GM23338 (cell line): Measurements from ENCODE around the gene PPP2R1A. TPM values are rescaled to one million over a fixed set of nuclear protein-coding genes. Genes with fewer than 3 reads are reported as not detected.

Source experiments
- ATAC-seq: fragments of 200-7000 bp; cut with Tn5 transposase; 3 replicates; pipeline ENCODE4 v1.9.1; 2020
- DNase-seq: peaks from one replicate; pipeline ENCODE4 v3.0.0-alpha.2; 2015; ENCODE audit warnings: low spot score
- H2AFZ ChIP-seq: fragments of 200-600 bp; sonication (generic); 2 replicates; pipeline ENCODE4 v1.8.0; 2016; ENCODE audit warnings: antibody characterized with exemption, mild to moderate bottlenecking, moderate library complexity
- H3F3A ChIP-seq: fragments of 200-600 bp; sonication (generic); replicated peaks from 2 replicates; pipeline ENCODE4 v1.8.0; 2017; ENCODE audit warnings: antibody characterized with exemption, mixed run types, low read depth
- H3K27ac ChIP-seq: fragments of 200-600 bp; sonication (generic); 2 replicates; pipeline ENCODE4 v1.6.1; 2016; ENCODE audit warnings: low read depth
- H3K27me3 ChIP-seq: fragments of 200-600 bp; sonication (generic); 2 replicates; pipeline ENCODE4 v1.8.0; 2016; ENCODE audit warnings: mild to moderate bottlenecking, mixed run types, moderate library complexity; ENCODE audit not compliant: insufficient read depth
- H3K36me3 ChIP-seq: fragments of 200-600 bp; sonication (generic); 2 replicates; pipeline ENCODE4 v1.8.0; 2016; ENCODE audit warnings: mild to moderate bottlenecking; ENCODE audit not compliant: insufficient read depth
- H3K4me1 ChIP-seq: fragments of 200-600 bp; sonication (generic); 2 replicates; pipeline ENCODE4 v1.8.0; 2016; ENCODE audit warnings: mild to moderate bottlenecking, moderate library complexity; ENCODE audit not compliant: insufficient read depth
- H3K4me2 ChIP-seq: fragments of 200-600 bp; sonication (generic); 2 replicates; pipeline ENCODE4 v1.7.1; 2017; ENCODE audit warnings: mixed run types
- H3K4me3 ChIP-seq: fragments of 200-600 bp; sonication (generic); 2 replicates; pipeline ENCODE4 v1.6.1; 2016; ENCODE audit warnings: mixed run types
- H3K79me2 ChIP-seq: fragments of 200-600 bp; sonication (generic); replicated peaks from 2 replicates; pipeline ENCODE4 v1.8.0; 2017; ENCODE audit warnings: mild to moderate bottlenecking; ENCODE audit not compliant: insufficient read depth
- H3K9me2 ChIP-seq: fragments of 200-600 bp; sonication (generic); 2 replicates; pipeline ENCODE4 v1.8.0; 2017; ENCODE audit not compliant: insufficient read depth
- H4K20me1 ChIP-seq: fragments of 200-600 bp; sonication (generic); replicated peaks from 2 replicates; pipeline ENCODE4 v1.8.0; 2017; ENCODE audit warnings: mild to moderate bottlenecking; ENCODE audit not compliant: insufficient read depth
- H3K27ac Mint-ChIP-seq: 2 replicates; pipeline ENCODE4 v1.8.0; 2020; ENCODE audit warnings: inconsistent platforms, mild to moderate bottlenecking, moderate library complexity, mixed read lengths
- H3K27me3 Mint-ChIP-seq: 3 replicates; pipeline ENCODE4 v1.8.0; 2022; ENCODE audit warnings: low read depth, mild to moderate bottlenecking, moderate library complexity, mixed read lengths, inconsistent platforms; ENCODE audit not compliant: insufficient read depth, poor library complexity
- H3K36me3 Mint-ChIP-seq: 3 replicates; pipeline ENCODE4 v1.8.0; 2021; ENCODE audit warnings: low read depth, mild to moderate bottlenecking, inconsistent platforms, moderate library complexity, mixed read lengths
- H3K4me1 Mint-ChIP-seq: 3 replicates; pipeline ENCODE4 v1.8.0; 2020; ENCODE audit warnings: mild to moderate bottlenecking, inconsistent platforms, mixed read lengths
- H3K4me3 Mint-ChIP-seq: 3 replicates; pipeline ENCODE4 v1.8.0; 2021; ENCODE audit warnings: moderate library complexity, mild to moderate bottlenecking, inconsistent platforms, mixed read lengths
- H3K9me3 Mint-ChIP-seq: 3 replicates; pipeline ENCODE4 v1.8.0; 2020; ENCODE audit warnings: moderate library complexity, mild to moderate bottlenecking, inconsistent platforms, mixed read lengths
- CREB1 ChIP-seq: fragments of 250-450 bp; sonication (Bioruptor Pico); IDR thresholded peaks from 2 replicates; pipeline ENCODE4 v1.5.0; 2020; ENCODE audit warnings: low read depth, mild to moderate bottlenecking, moderate library complexity
- JUNB ChIP-seq: IDR thresholded peaks from one replicate; pipeline ENCODE4 v1.6.1; 2016; ENCODE audit warnings: antibody characterized with exemption; ENCODE audit not compliant: unreplicated experiment
- POLR2AphosphoS5 ChIP-seq: IDR thresholded peaks from 2 replicates; pipeline ENCODE4 v1.6.1; 2016; ENCODE audit warnings: antibody characterized with exemption, low read depth
- REST ChIP-seq: IDR thresholded peaks from one replicate; pipeline ENCODE4 v1.6.1; 2018; ENCODE audit warnings: antibody characterized with exemption; ENCODE audit not compliant: unreplicated experiment
- ZNF331 ChIP-seq: fragments of 250-450 bp; sonication (Bioruptor Pico); IDR thresholded peaks from 2 replicates; pipeline ENCODE4 v1.5.0; 2020; ENCODE audit warnings: low read depth, mild to moderate bottlenecking, moderate library complexity
- polyA plus RNA-seq: library from polyadenylated mRNA; unstranded; fragments of >200 nt; fragmentation: Nextera tagmentation; extraction: Ambion mirVana; gene quantifications from 2 replicates; pipeline ENCODE4 v1.2.1, GENCODE V29; 2016
- total RNA-seq: library from RNA; depleted of rRNA; stranded (reverse); fragments of >200 nt; shearing (Covaris generic); gene quantifications from 2 replicates; pipeline ENCODE4 v1.2.3, GENCODE V29; 2014
- TF ChIP-seq, protein P1 (sequence below), 2 experiments: fragments of 200-600 bp in 1 of 2; sonication (generic) in 1 of 2; conservative IDR thresholded peaks; 2 replicates each; pipeline versions ENCODE4 v1.5.1 to v1.6.1; 2016 to 2017; ENCODE audit warnings: antibody characterized with exemption in 2 of 2, low read depth in 2 of 2, mild to moderate bottlenecking in 2 of 2, moderate library complexity in 1 of 2
- TF ChIP-seq, protein P2 (sequence below): fragments of 250-450 bp; sonication (Bioruptor Pico); IDR thresholded peaks from 2 replicates; pipeline ENCODE4 v1.5.0; 2020; ENCODE audit warnings: mild to moderate bottlenecking, moderate library complexity

Gene PPP2R1A
- total and polyA plus RNA-seq, 2 experiments from 2014 or later = 212 to 381 TPM

DNA sequence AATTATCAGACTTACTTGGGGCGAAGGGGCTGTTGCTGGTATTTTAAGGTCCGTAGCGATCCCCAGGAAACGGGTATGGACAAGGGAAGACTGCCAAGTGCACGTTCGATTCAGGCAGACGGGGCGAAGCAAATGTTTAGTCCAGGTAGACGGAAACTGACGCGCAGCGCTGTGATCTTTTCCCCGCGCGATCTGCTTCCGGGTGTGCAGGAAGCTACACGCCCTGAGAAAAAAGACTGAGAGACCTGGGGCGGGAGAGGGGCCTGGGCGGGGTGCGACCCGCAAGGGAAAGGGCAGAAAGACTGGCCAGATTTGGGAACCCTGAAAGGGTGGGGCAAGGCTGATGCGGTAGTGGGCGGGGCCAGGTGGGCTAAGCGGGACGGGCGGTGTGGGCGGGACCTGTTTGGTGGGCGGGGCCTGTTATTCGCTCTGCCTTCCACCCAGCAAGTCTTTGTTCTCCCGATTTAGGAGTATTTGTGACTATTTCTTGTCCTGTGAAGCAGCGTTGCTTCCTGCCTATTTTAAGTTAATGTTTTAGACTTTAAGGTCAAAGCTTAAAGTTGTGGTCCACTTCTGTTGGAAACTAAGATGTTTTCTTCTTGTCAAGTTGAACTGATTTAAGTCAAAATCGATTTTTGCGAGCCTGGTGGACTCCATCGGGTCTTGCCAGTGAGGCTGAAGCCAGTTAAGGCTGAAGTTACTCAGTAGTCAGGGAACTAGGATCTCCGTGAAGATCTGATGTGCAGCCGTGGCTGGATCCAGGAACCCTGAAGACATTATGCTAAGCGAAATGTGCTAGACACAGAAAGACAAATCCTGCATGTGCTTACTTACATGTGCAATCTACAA, 18.3 kb upstream of the PPP2R1A start, which contains the start of gene ZNF836:
ZNF836 (minus strand) TSS at position 301 of the 849 bp plus-strand sequence. CDS start 3,549 bp downstream, outside the sequence.
- H3K27ac Mint-ChIP-seq = peak within 1 kb of the TSS; percentile 83; the same call in 1 of the 2 replicates
- peaks cover 6% of the 10 kb centered on the region for H3K4me1 ChIP-seq
- no peaks in the 10 kb centered on the region; the same call in 1 of the 2 replicates for H3K9me2 ChIP-seq
- H3K36me3 Mint-ChIP-seq = peaks cover 26% of the 10 kb centered on the region
- ATAC-seq = peak; percentile 85
- peaks cover 4% of the 10 kb centered on the region; the same call in 1 of the 2 replicates for H3F3A ChIP-seq
- peak within 1 kb of the TSS; percentile 98 for H2AFZ ChIP-seq
- peak within 1 kb of the TSS; percentile 100 for H3K4me2 ChIP-seq
- DNase-seq = peak; percentile 96
- H3K27ac ChIP-seq = peak within 1 kb of the TSS; percentile 30; the same call in 1 of the 2 replicates
- H3K27me3 ChIP-seq = peaks cover 11% of the 10 kb centered on the region; the same call in 1 of the 2 replicates
- peaks cover 16% of the 10 kb centered on the region for H3K4me1 Mint-ChIP-seq
- H3K79me2 ChIP-seq = 0 out of 2 replicates have a peak, but pooled peaks cover 3% of the 10 kb centered on the region
- peak within 1 kb of the TSS; percentile 92 for H3K4me3 Mint-ChIP-seq
- peaks cover 8% of the 10 kb centered on the region for H3K36me3 ChIP-seq
- TF ChIP-seq, protein P1, sequence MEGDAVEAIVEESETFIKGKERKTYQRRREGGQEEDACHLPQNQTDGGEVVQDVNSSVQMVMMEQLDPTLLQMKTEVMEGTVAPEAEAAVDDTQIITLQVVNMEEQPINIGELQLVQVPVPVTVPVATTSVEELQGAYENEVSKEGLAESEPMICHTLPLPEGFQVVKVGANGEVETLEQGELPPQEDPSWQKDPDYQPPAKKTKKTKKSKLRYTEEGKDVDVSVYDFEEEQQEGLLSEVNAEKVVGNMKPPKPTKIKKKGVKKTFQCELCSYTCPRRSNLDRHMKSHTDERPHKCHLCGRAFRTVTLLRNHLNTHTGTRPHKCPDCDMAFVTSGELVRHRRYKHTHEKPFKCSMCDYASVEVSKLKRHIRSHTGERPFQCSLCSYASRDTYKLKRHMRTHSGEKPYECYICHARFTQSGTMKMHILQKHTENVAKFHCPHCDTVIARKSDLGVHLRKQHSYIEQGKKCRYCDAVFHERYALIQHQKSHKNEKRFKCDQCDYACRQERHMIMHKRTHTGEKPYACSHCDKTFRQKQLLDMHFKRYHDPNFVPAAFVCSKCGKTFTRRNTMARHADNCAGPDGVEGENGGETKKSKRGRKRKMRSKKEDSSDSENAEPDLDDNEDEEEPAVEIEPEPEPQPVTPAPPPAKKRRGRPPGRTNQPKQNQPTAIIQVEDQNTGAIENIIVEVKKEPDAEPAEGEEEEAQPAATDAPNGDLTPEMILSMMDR (conservative IDR thresholded peaks at IDR 0.05; ENCODE audit: low read depth in 2 of 2) = no peak
- no peak for TF ChIP-seq CREB1 (CRISPR knock-in tag)
- no peak for TF ChIP-seq ZNF331
- TF ChIP-seq POLR2AphosphoS5 = peak; percentile 78
- TF ChIP-seq REST = no peak
- H3K4me3 ChIP-seq = peak within 1 kb of the TSS; percentile 98
- no peaks in the 10 kb centered on the region for H4K20me1 ChIP-seq
- H3K27me3 Mint-ChIP-seq = peaks cover 23% of the 10 kb centered on the region
- peaks cover 2% of the 10 kb centered on the region; the same call in 2 of the 3 replicates for H3K9me3 Mint-ChIP-seq

DNA sequence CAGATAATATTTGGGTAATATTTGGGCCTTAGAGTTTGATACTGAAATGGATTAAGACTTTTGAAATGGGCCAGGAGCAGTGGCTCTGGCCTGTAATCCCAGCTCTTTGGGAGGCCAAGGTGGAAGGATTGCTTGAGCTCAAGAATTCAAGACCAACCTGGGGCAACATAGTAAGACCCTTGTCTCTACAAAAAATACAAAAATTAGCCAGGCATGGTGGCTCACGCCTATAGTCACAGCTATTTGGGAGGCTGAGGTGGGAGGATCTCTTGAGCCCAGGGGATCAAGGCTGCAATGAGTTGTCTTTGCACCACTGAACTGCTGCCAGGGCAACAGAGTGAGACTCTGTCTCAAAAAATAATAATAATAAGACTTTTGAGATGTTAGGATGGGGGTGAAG, 17.5 kb upstream of the PPP2R1A start:
- Histone ChIP-seq H3K36me3 (peaks cover 8% of the 10 kb centered on the region), H2AFZ (peak overlapping the region; percentile 76), H3F3A (peaks cover 4% of the 10 kb centered on the region; the same call in 1 of the 2 replicates), H3K79me2 (0 out of 2 replicates have a peak, but pooled peaks cover 3% of the 10 kb centered on the region), H3K27me3 (peaks cover 11% of the 10 kb centered on the region; the same call in 1 of the 2 replicates), H3K4me3 (peak overlapping the region; percentile 98; the same call in 1 of the 2 replicates), H3K9me2 (no peaks in the 10 kb centered on the region; the same call in 1 of the 2 replicates), H3K4me1 (peaks cover 9% of the 10 kb centered on the region), H3K4me2 (peak overlapping the region; percentile 100; the same call in 1 of the 2 replicates), H3K27ac (no peak overlapping the region), H4K20me1 (no peaks in the 10 kb centered on the region)
- H3K27me3 Mint-ChIP-seq = peaks cover 23% of the 10 kb centered on the region
- H3K4me1 Mint-ChIP-seq = peaks cover 22% of the 10 kb centered on the region
- DNase-seq (no peak), ATAC-seq (no peak)
- H3K36me3 Mint-ChIP-seq = peaks cover 20% of the 10 kb centered on the region
- H3K4me3 Mint-ChIP-seq = peak overlapping the region; percentile 92
- no peak overlapping the region for H3K27ac Mint-ChIP-seq
- peaks cover 2% of the 10 kb centered on the region; the same call in 2 of the 3 replicates for H3K9me3 Mint-ChIP-seq
- no peak for TF ChIP-seq JUNB
- no peak for TF ChIP-seq CREB1 (CRISPR knock-in tag)
- no peak for TF ChIP-seq POLR2AphosphoS5
- TF ChIP-seq, protein P2, sequence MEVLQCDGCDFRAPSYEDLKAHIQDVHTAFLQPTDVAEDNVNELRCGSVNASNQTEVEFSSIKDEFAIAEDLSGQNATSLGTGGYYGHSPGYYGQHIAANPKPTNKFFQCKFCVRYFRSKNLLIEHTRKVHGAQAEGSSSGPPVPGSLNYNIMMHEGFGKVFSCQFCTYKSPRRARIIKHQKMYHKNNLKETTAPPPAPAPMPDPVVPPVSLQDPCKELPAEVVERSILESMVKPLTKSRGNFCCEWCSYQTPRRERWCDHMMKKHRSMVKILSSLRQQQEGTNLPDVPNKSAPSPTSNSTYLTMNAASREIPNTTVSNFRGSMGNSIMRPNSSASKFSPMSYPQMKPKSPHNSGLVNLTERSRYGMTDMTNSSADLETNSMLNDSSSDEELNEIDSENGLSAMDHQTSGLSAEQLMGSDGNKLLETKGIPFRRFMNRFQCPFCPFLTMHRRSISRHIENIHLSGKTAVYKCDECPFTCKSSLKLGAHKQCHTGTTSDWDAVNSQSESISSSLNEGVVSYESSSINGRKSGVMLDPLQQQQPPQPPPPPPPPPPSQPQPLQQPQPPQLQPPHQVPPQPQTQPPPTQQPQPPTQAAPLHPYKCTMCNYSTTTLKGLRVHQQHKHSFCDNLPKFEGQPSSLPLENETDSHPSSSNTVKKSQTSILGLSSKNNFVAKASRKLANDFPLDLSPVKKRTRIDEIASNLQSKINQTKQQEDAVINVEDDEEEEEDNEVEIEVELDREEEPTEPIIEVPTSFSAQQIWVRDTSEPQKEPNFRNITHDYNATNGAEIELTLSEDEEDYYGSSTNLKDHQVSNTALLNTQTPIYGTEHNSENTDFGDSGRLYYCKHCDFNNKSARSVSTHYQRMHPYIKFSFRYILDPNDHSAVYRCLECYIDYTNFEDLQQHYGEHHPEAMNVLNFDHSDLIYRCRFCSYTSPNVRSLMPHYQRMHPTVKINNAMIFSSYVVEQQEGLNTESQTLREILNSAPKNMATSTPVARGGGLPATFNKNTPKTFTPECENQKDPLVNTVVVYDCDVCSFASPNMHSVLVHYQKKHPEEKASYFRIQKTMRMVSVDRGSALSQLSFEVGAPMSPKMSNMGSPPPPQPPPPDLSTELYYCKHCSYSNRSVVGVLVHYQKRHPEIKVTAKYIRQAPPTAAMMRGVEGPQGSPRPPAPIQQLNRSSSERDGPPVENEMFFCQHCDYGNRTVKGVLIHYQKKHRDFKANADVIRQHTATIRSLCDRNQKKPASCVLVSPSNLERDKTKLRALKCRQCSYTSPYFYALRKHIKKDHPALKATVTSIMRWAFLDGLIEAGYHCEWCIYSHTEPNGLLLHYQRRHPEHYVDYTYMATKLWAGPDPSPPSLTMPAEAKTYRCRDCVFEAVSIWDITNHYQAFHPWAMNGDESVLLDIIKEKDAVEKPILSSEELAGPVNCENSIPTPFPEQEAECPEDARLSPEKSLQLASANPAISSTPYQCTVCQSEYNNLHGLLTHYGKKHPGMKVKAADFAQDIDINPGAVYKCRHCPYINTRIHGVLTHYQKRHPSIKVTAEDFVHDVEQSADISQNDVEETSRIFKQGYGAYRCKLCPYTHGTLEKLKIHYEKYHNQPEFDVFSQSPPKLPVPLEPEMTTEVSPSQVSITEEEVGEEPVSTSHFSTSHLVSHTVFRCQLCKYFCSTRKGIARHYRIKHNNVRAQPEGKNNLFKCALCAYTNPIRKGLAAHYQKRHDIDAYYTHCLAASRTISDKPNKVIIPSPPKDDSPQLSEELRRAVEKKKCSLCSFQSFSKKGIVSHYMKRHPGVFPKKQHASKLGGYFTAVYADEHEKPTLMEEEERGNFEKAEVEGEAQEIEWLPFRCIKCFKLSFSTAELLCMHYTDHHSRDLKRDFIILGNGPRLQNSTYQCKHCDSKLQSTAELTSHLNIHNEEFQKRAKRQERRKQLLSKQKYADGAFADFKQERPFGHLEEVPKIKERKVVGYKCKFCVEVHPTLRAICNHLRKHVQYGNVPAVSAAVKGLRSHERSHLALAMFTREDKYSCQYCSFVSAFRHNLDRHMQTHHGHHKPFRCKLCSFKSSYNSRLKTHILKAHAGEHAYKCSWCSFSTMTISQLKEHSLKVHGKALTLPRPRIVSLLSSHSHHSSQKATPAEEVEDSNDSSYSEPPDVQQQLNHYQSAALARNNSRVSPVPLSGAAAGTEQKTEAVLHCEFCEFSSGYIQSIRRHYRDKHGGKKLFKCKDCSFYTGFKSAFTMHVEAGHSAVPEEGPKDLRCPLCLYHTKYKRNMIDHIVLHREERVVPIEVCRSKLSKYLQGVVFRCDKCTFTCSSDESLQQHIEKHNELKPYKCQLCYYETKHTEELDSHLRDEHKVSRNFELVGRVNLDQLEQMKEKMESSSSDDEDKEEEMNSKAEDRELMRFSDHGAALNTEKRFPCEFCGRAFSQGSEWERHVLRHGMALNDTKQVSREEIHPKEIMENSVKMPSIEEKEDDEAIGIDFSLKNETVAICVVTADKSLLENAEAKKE (CRISPR knock-in tag) = no peak
- TF ChIP-seq ZNF331 = no peak
